NT2/D1 (cell line): ENCODE measurements around the gene TMX1.

ENCODE experiments used
- DNase-seq: peaks from one replicate; pipeline ENCODE4 v3.0.0-alpha.2; 2011; ENCODE audit warnings: low read depth, low spot score
- H3K27me3 ChIP-seq: 2 replicates; pipeline ENCODE4 v1.6.0; 2011; ENCODE audit warnings: mild to moderate bottlenecking; ENCODE audit not compliant: insufficient read length, insufficient read depth
- H3K36me3 ChIP-seq: 2 replicates; pipeline ENCODE4 v1.6.1; 2011; ENCODE audit warnings: mild to moderate bottlenecking, low read length, mixed read lengths; ENCODE audit not compliant: insufficient read depth, insufficient read length
- H3K4me1 ChIP-seq: 2 replicates; pipeline ENCODE4 v1.5.1; 2011; ENCODE audit not compliant: insufficient read depth, insufficient read length
- H3K4me3 ChIP-seq: 2 replicates; pipeline ENCODE4 v1.5.1; 2011; ENCODE audit warnings: low read depth; ENCODE audit not compliant: insufficient read length
- H3K9ac ChIP-seq: 2 replicates; pipeline ENCODE4 v1.6.0; 2011; ENCODE audit warnings: low read depth; ENCODE audit not compliant: insufficient read length
- H3K9me3 ChIP-seq: 2 replicates; pipeline ENCODE4 v1.5.1; 2011; ENCODE audit warnings: mild to moderate bottlenecking, low read length; ENCODE audit not compliant: insufficient read depth
- SUZ12 ChIP-seq: IDR thresholded peaks from 2 replicates; pipeline ENCODE4 v1.6.1; 2011; ENCODE audit not compliant: insufficient read length, insufficient read depth; ENCODE audit errors: extremely low read depth
- YY1 ChIP-seq: IDR thresholded peaks from 2 replicates; pipeline ENCODE4 v1.6.1; 2011; ENCODE audit not compliant: insufficient read length, insufficient read depth
- ZNF274 ChIP-seq: IDR thresholded peaks from 2 replicates; pipeline ENCODE4 v1.6.1; 2011; ENCODE audit warnings: mild to moderate bottlenecking, low read depth, low read length

Gene TMX1

DNA sequence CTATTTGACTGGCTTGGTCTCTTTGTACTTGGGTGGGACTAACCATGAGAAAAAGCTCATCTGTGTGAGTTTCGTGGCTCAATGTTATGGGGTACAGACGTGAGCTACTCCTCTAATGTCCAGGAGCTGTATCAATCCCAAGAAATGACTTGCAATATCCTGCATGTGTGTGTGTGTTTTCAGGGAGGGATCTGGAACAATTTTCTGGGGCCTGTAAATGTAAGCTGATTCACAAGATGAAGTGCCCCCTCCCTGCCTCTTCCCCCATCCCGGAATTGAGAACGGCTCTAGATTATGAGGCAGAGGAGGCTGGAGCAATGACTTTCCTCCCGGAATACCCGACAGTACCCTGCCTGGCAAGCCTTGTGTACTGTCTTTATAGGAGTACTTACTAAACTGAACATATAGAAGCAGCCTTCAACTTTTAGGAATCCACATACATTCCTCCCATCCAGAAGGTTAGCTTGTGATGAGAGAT is 53.9 kb downstream of the TMX1 start:
- Histone ChIP-seq H3K36me3 (no peaks in the 10 kb centered on the region), H3K27me3 (no peaks in the 10 kb centered on the region), H3K4me1 (no peaks in the 10 kb centered on the region), H3K9ac (no peak overlapping the region), H3K4me3 (no peak overlapping the region), H3K9me3 (no peaks in the 10 kb centered on the region)
- no peak for DNase-seq
- TF ChIP-seq YY1 = no peak
- TF ChIP-seq SUZ12 = no peak
- no peak for TF ChIP-seq ZNF274

DNA sequence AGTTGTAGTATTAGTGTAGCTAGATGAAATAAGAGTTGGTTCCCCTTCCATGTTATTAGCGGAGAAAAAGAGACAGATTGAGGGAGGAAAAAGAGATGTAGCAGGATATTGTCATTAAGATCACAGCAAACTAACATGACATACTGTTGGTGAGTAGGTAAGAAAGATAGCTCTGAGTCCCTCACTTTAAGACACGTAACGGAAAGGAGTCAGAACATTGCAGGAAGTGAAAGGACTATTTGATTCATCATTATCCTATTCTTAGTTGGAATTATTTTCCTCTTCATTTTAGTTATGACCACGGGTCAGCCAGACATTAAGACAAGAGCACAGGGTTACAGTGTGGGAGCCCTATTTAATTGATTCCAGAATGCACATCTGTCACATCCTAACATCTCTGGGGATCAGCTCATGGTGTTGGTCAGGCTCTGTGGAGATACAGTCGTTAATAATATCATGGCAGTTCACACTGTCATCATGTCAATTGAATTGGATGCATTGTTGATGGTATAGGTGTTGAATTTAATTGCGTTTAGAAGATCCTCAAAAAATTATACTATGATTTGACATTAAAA is 55.0 kb downstream of the TMX1 start:
- Histone ChIP-seq H3K9me3 (no peaks in the 10 kb centered on the region), H3K4me3 (no peak overlapping the region), H3K36me3 (no peaks in the 10 kb centered on the region), H3K27me3 (no peaks in the 10 kb centered on the region), H3K9ac (no peak overlapping the region), H3K4me1 (no peaks in the 10 kb centered on the region)
- no peak for DNase-seq
- TF ChIP-seq ZNF274 (no peak), YY1 (no peak), SUZ12 (no peak)

DNA sequence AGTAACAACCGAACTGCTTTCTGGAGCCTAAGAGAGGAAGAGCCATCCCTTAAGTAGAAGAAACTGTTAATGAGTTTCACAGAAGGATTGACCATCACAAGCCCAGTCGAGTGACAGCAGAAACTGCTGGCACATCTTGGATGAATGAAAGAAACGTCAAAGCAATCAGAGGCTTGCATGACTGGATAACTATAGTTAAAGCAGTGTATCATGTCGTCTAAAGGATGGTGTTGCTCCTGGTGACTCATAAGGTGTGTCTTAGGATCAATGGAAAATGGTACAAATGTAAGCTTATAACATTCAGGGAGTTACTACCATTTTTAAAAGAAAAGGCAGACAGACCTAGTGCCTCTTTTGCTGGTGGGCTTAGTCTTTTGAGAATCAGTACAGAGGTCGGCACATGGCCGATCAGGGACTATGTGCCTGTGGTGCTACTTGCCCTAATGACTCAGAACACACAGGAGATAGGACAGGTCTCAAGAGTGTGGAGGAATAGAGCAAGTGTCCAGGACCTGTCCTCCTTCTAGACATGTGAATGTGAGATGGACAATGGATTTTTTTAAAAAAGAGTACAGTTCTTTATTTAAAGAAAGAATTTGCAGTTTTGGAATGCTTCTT is 55.7 kb downstream of the TMX1 start:
- H3K9me3 ChIP-seq = no peaks in the 10 kb centered on the region
- no peaks in the 10 kb centered on the region for H3K4me1 ChIP-seq
- H3K4me3 ChIP-seq = no peak overlapping the region
- no peak for DNase-seq
- TF ChIP-seq YY1 = no peak
- TF ChIP-seq ZNF274 = no peak
- no peak for TF ChIP-seq SUZ12
- H3K27me3 ChIP-seq = no peaks in the 10 kb centered on the region
- no peaks in the 10 kb centered on the region for H3K36me3 ChIP-seq
- H3K9ac ChIP-seq = no peak overlapping the region

DNA sequence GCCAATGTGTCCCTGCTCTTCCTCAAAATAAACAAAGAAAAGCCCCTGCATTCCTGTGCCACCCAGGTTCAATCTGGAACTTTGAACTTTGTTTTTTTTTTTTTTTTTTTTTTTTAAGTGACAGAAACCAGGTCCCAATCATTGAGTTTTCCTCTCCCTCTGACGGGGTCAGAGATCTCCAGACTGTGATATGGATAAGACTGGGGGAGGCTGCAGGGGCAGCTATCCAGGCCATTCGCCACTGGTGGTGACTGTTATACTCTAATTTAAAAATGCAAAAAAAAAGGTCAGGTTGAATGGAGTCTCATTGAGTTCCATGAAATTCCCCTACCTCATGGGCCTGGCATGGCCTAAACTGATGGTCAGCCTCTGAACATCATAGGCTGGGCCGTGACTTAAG is 57.0 kb downstream of the TMX1 start:
- TF ChIP-seq YY1 = no peak
- no peak for TF ChIP-seq ZNF274
- TF ChIP-seq SUZ12 = no peak
- Histone ChIP-seq H3K9ac (no peak overlapping the region), H3K4me3 (no peak overlapping the region), H3K4me1 (no peaks in the 10 kb centered on the region), H3K36me3 (no peaks in the 10 kb centered on the region), H3K27me3 (no peaks in the 10 kb centered on the region), H3K9me3 (no peaks in the 10 kb centered on the region)
- DNase-seq = no peak

DNA sequence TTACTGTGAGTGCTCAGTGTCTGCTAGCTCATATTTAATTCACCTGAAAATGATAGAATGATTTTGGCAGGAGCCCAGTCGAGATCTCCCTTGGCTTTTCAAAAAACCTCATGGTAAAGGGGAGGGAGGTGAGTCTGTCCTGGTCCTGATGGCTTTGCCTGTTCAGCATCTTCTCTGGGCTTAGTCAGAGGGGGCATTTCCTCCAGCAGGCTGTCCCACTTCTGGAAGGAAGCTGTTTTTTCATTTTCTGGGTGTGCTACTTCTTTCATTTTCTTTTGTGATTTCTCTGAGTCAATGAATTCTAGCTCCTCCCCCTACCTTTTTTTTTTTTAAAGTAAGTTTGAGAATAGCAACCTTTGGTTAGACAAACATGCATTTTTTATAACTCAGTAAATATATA is 58.8 kb downstream of the TMX1 start:
- TF ChIP-seq SUZ12 (no peak), YY1 (no peak), ZNF274 (no peak)
- Histone ChIP-seq H3K9me3 (no peaks in the 10 kb centered on the region), H3K4me1 (no peaks in the 10 kb centered on the region), H3K9ac (no peak overlapping the region), H3K36me3 (no peaks in the 10 kb centered on the region), H3K4me3 (no peak overlapping the region), H3K27me3 (no peaks in the 10 kb centered on the region)
- no peak for DNase-seq

DNA sequence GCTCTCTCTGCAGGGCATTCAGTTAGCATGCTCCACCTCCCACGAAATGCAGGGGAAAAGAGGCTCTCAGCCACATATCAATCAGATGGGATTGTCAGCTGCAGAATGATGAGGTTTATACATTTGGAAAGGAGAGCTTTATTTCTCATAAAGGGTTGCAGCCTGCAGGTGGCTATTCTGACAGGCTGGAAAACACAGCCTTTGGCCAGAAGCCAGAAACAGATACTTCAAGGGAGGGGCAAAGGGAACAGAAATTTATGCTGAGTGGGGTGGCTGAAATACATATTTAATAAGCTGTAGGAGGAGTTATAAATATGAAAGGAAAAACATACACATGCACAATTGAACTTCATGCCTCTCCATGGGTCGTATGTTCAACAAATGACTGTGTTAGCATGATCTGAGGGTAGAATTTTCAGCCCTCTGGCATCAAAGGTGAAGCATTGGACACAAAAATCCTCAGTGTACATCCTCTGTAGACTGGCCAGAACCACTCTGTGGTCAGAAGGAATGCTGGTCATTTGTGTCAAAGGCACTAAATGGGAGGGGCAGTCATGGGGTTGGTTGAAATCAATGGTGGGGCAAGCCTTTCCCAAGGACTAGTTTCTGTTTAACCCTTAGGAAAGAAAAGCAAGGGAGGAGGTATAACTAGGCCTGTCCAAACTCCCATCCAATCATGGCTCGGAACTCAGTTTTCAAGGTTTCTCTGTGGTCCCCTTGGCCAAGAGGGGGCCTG is 62.4 kb downstream of the TMX1 start:
- no peak for TF ChIP-seq SUZ12
- TF ChIP-seq ZNF274 = no peak
- TF ChIP-seq YY1 = no peak
- no peaks in the 10 kb centered on the region for H3K9me3 ChIP-seq
- H3K4me1 ChIP-seq = no peaks in the 10 kb centered on the region
- H3K36me3 ChIP-seq = no peaks in the 10 kb centered on the region
- H3K4me3 ChIP-seq = no peak overlapping the region
- H3K9ac ChIP-seq = no peak overlapping the region
- DNase-seq = no peak
- H3K27me3 ChIP-seq = no peaks in the 10 kb centered on the region

DNA sequence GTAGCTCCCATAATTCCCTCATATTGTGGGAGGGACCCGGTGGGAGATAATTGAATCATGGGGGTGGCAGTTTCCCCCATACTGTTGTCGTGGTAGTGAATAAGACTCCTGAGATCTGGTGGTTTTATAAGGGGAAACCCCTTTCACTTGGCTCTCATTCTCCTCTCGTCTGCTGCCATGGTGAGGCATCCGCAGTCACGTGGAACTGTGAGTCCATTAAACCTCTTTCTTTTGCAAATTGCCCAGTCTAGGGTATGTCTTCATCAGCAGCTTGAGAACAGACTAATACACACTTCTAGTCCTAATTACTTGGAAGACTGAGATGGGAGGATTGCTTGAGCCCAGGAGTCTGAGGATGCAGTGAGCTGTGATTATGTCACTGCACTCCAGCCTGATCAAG is 64.4 kb downstream of the TMX1 start:
- peak; percentile 8 for DNase-seq
- H3K4me1 ChIP-seq = no peaks in the 10 kb centered on the region
- no peak overlapping the region for H3K9ac ChIP-seq

More for the DNA sequence above, 64.4 kb downstream of the TMX1 start:
- Histone ChIP-seq H3K27me3 (no peaks in the 10 kb centered on the region), H3K4me3 (no peak overlapping the region), H3K9me3 (no peaks in the 10 kb centered on the region), H3K36me3 (no peaks in the 10 kb centered on the region)
- TF ChIP-seq SUZ12 = no peak
- no peak for TF ChIP-seq YY1
- TF ChIP-seq ZNF274 = no peak
